Loucy (cell line): ENCODE measurements around the gene UBE3D.

ENCODE experiments used
- H2AFZ ChIP-seq: fragments of 200-600 bp; sonication (generic); 2 replicates; pipeline ENCODE4 v1.6.0; 2016; ENCODE audit warnings: antibody characterized with exemption, mild to moderate bottlenecking, low read length, moderate library complexity
- H3F3A ChIP-seq: fragments of 200-600 bp; 2 replicates; pipeline ENCODE4 v1.6.0; 2016; ENCODE audit warnings: antibody characterized with exemption, low read depth, mild to moderate bottlenecking
- H3K27me3 ChIP-seq: fragments of 200-600 bp; sonication (generic); 2 replicates; pipeline ENCODE4 v1.6.1; 2014; ENCODE audit warnings: low read length, mild to moderate bottlenecking; ENCODE audit not compliant: insufficient read depth, poor library complexity, severe bottlenecking
- H3K36me3 ChIP-seq: fragments of 200-600 bp; sonication (generic); 2 replicates; pipeline ENCODE4 v1.6.1; 2016; ENCODE audit warnings: low read length; ENCODE audit not compliant: insufficient read depth
- H3K4me1 ChIP-seq: fragments of 200-600 bp; sonication (generic); 2 replicates; pipeline ENCODE4 v1.5.1; 2014; ENCODE audit warnings: low read length, mild to moderate bottlenecking; ENCODE audit not compliant: insufficient read depth, poor library complexity, severe bottlenecking
- H3K4me2 ChIP-seq: fragments of 200-600 bp; sonication (generic); 2 replicates; pipeline ENCODE4 v1.6.0; 2014; ENCODE audit warnings: antibody characterized with exemption, low read length, low read depth, mild to moderate bottlenecking; ENCODE audit not compliant: poor library complexity, severe bottlenecking
- H3K4me3 ChIP-seq: fragments of 200-600 bp; sonication (generic); 2 replicates; pipeline ENCODE4 v1.5.1; 2014; ENCODE audit warnings: low read length, mild to moderate bottlenecking, mixed read lengths; ENCODE audit not compliant: poor library complexity, severe bottlenecking
- H3K79me2 ChIP-seq: fragments of 200-600 bp; sonication (generic); 2 replicates; pipeline ENCODE4 v1.6.1; 2014; ENCODE audit warnings: low read length; ENCODE audit not compliant: insufficient read depth
- H3K9ac ChIP-seq: fragments of 200-600 bp; sonication (generic); 2 replicates; pipeline ENCODE4 v1.6.0; 2014; ENCODE audit warnings: mild to moderate bottlenecking, low read depth, low read length, moderate library complexity; ENCODE audit not compliant: poor library complexity, severe bottlenecking
- H3K9me2 ChIP-seq: fragments of 200-600 bp; sonication (generic); replicated peaks from 2 replicates; pipeline ENCODE4 v1.6.1; 2016; ENCODE audit warnings: low read depth, low read length, mixed read lengths
- H3K9me3 ChIP-seq: fragments of 200-600 bp; sonication (generic); 2 replicates; pipeline ENCODE4 v1.6.1; 2014; ENCODE audit warnings: mild to moderate bottlenecking, antibody characterized with exemption, low read length, low read depth; ENCODE audit not compliant: insufficient read depth
- H4K20me1 ChIP-seq: fragments of 200-600 bp; sonication (generic); 2 replicates; pipeline ENCODE4 v1.6.0; 2014; ENCODE audit warnings: antibody characterized with exemption, low read length, mild to moderate bottlenecking; ENCODE audit not compliant: insufficient read depth, poor library complexity, severe bottlenecking
- CTCF ChIP-seq: fragments of 200-600 bp; sonication (generic); conservative IDR thresholded peaks from 2 replicates; pipeline ENCODE4 v1.5.1; 2014; ENCODE audit warnings: mild to moderate bottlenecking, antibody characterized with exemption, low read length
- EZH2phosphoT487 ChIP-seq: fragments of 200-600 bp; IDR thresholded peaks from 2 replicates; pipeline ENCODE4 v1.6.1; 2018; ENCODE audit warnings: antibody characterized with exemption, mild to moderate bottlenecking, moderate library complexity, borderline replicate concordance

Gene UBE3D

GRCh38 chr6:82872185-82872584, 193.5 kb downstream of the UBE3D start:
- H3K4me3 ChIP-seq: no peak overlapping the region
- TF ChIP-seq CTCF (no peak), EZH2phosphoT487 (no peak)
- H2AFZ ChIP-seq: no peak overlapping the region
- H3K9me2 ChIP-seq: no peaks in the 10 kb centered on the region
- H3K27me3 ChIP-seq: no peaks in the 10 kb centered on the region
- no peak overlapping the region for H3K9ac ChIP-seq
- H3K79me2 ChIP-seq: no peaks in the 10 kb centered on the region
- H4K20me1 ChIP-seq: no peaks in the 10 kb centered on the region
- no peaks in the 10 kb centered on the region for H3F3A ChIP-seq
- no peaks in the 10 kb centered on the region for H3K36me3 ChIP-seq
- no peaks in the 10 kb centered on the region for H3K4me1 ChIP-seq
- H3K9me3 ChIP-seq: no peaks in the 10 kb centered on the region
- no peak overlapping the region for H3K4me2 ChIP-seq

GRCh38 chr6:82870582-82871172, 195.0 kb downstream of the UBE3D start:
- no peaks in the 10 kb centered on the region for H3K9me2 ChIP-seq

GRCh38 chr6:82869493-82869892, 196.1 kb downstream of the UBE3D start:
- Histone ChIP-seq H3F3A (no peaks in the 10 kb centered on the region), H4K20me1 (no peaks in the 10 kb centered on the region), H3K36me3 (no peaks in the 10 kb centered on the region), H3K9me2 (no peaks in the 10 kb centered on the region), H3K9me3 (no peaks in the 10 kb centered on the region), H3K4me2 (no peak overlapping the region), H3K9ac (no peak overlapping the region), H3K4me3 (no peak overlapping the region), H3K4me1 (no peaks in the 10 kb centered on the region), H3K27me3 (no peaks in the 10 kb centered on the region), H3K79me2 (no peaks in the 10 kb centered on the region), H2AFZ (no peak overlapping the region)
- TF ChIP-seq EZH2phosphoT487 (no peak), CTCF (no peak)

More at GRCh38 chr6:82870582-82871172, 195.0 kb downstream of the UBE3D start:
- no peaks in the 10 kb centered on the region for H3F3A ChIP-seq
- no peak overlapping the region for H3K4me3 ChIP-seq
- TF ChIP-seq CTCF (no peak), EZH2phosphoT487 (no peak)
- H3K4me2 ChIP-seq: no peak overlapping the region
- H3K9ac ChIP-seq: no peak overlapping the region
- H4K20me1 ChIP-seq: no peaks in the 10 kb centered on the region
- no peak overlapping the region for H2AFZ ChIP-seq
- H3K27me3 ChIP-seq: no peaks in the 10 kb centered on the region
- H3K79me2 ChIP-seq: no peaks in the 10 kb centered on the region
- no peaks in the 10 kb centered on the region for H3K36me3 ChIP-seq
- no peaks in the 10 kb centered on the region for H3K9me3 ChIP-seq
- H3K4me1 ChIP-seq: no peaks in the 10 kb centered on the region
